ENCODE results near the gene NDN.

DNA sequence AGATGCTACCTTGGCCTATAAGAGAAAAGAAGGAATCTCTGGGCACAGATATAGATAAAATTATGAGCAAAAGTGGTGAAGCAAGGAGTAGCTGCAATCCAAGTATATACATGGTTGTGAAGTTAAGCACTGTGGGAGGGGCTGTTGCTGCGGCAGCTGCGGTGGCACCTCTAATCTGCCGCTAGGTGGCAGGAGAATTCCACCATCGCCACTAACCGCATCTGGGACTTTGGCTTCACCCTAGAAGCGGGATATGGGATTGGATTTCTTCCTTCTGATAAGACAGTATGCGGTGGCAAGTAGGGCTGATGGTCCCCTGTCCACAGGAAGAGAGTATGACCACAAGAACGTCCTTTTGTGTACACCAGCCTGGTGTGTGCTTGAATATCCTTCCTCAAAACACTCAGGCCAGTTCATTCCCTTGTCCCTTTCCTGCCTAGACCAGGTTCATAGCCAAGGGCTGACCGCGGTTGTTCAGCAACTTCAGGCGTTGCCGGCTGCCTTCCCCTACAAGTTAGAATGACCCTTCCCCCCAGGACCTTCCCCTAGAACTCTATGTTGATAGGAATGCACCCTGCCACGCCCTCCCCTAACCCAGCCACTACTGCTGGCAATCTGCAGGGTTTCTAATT, 44.6 kb downstream of the NDN start:
- TF ChIP-seq, protein P1, sequence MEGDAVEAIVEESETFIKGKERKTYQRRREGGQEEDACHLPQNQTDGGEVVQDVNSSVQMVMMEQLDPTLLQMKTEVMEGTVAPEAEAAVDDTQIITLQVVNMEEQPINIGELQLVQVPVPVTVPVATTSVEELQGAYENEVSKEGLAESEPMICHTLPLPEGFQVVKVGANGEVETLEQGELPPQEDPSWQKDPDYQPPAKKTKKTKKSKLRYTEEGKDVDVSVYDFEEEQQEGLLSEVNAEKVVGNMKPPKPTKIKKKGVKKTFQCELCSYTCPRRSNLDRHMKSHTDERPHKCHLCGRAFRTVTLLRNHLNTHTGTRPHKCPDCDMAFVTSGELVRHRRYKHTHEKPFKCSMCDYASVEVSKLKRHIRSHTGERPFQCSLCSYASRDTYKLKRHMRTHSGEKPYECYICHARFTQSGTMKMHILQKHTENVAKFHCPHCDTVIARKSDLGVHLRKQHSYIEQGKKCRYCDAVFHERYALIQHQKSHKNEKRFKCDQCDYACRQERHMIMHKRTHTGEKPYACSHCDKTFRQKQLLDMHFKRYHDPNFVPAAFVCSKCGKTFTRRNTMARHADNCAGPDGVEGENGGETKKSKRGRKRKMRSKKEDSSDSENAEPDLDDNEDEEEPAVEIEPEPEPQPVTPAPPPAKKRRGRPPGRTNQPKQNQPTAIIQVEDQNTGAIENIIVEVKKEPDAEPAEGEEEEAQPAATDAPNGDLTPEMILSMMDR (IDR thresholded peaks at IDR 0.05; ENCODE audit: insufficient read depth, low read length): peak; percentile 86
- TF ChIP-seq GABPA (IDR thresholded peaks at IDR 0.05; ENCODE audit: low read depth): no peak
- TF ChIP-seq, protein P2, sequence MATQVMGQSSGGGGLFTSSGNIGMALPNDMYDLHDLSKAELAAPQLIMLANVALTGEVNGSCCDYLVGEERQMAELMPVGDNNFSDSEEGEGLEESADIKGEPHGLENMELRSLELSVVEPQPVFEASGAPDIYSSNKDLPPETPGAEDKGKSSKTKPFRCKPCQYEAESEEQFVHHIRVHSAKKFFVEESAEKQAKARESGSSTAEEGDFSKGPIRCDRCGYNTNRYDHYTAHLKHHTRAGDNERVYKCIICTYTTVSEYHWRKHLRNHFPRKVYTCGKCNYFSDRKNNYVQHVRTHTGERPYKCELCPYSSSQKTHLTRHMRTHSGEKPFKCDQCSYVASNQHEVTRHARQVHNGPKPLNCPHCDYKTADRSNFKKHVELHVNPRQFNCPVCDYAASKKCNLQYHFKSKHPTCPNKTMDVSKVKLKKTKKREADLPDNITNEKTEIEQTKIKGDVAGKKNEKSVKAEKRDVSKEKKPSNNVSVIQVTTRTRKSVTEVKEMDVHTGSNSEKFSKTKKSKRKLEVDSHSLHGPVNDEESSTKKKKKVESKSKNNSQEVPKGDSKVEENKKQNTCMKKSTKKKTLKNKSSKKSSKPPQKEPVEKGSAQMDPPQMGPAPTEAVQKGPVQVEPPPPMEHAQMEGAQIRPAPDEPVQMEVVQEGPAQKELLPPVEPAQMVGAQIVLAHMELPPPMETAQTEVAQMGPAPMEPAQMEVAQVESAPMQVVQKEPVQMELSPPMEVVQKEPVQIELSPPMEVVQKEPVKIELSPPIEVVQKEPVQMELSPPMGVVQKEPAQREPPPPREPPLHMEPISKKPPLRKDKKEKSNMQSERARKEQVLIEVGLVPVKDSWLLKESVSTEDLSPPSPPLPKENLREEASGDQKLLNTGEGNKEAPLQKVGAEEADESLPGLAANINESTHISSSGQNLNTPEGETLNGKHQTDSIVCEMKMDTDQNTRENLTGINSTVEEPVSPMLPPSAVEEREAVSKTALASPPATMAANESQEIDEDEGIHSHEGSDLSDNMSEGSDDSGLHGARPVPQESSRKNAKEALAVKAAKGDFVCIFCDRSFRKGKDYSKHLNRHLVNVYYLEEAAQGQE (IDR thresholded peaks at IDR 0.05; ENCODE audit: insufficient replicate concordance, low read depth): no peak
- TF ChIP-seq POLR2AphosphoS5 (IDR thresholded peaks at IDR 0.05; ENCODE audit: low read depth): no peak
